ENCODE data around the gene VPS50.
A peak's percentile ranks its signal among the peaks of the same experiment; 100 is the strongest.

Gene VPS50

DNA sequence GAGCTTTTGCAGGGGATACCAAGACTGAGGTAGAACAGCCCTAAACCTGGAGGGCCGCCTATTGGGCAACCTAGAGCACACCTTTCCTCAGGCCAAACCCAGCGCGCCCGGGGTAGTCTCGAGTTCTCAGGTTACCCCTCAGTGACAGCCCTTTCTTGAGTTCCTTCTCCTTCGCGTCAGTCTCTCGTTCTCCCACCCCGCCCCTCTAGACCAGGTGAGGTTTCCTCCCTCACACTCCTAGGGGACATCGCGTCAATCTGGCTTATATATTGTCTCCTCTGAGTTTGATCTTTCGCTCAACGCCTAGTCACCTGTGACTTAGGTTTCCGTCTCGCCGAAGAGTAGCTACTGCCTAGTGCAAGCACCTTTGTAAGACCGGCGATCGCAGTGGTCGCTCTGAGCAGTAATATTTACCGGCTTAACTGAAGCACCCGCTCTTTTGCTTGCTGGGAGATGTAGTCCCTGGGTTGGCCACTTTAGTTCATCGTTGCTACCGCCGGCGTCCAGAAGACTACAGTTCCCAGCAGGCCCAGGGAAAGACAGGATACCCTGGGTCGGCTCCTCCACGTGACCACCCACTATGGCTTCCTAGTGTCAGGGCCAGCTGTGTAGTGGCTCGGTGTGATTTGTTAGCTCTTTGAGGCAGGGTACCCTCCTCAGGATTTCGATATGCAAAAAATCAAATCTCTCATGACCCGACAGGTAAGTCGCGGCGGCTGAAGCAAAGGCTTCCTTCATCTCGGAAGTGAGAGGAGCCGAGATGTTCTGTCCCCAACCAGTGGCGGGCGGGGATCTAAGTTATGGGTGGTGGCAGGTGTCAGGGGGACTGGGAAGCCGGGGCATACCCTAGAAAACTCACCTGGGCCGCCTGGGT is at the start of gene VPS50:
Gene VPS50 (plus strand): TSS at position 568 of the 874 bp plus-strand sequence. CDS start 102 bp downstream, at position 670.
- peak; percentile 92 for DNase-seq

DNA sequence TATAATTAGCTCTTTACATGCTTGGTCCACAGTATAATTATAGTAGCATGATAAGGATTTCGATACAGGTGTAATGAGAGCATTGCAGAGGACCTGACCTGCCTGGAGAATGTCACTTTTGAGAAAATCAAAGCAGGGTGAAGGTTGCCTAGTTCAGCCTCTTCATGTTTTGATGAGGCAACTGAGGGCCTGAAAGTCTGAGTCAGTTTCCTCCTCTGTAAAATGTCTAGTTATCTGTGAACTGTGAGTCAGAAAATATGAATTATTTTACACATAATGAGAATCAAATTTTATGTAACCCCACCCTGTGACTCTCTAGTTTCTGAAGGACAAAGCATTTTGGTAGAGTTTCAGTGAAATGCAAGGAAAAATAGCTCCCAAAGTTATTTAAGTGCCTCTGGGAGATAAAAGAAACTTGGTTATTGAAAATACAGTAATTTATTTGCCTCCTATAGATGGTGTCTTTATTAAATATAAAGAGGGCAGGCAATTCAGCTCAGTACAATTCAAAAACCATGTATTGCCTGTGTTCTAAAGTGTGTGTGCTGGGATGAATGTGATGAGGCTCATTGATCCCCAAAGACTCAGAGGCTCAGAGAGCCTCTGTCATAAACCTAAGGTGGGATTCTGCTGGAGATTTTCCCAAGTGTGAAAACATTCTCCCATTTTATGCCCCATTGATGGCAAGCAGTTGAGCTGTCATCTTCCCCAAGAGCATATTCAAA is 46.7 kb upstream of the VPS50 start:
- DNase-seq, result peak; percentile 26

DNA sequence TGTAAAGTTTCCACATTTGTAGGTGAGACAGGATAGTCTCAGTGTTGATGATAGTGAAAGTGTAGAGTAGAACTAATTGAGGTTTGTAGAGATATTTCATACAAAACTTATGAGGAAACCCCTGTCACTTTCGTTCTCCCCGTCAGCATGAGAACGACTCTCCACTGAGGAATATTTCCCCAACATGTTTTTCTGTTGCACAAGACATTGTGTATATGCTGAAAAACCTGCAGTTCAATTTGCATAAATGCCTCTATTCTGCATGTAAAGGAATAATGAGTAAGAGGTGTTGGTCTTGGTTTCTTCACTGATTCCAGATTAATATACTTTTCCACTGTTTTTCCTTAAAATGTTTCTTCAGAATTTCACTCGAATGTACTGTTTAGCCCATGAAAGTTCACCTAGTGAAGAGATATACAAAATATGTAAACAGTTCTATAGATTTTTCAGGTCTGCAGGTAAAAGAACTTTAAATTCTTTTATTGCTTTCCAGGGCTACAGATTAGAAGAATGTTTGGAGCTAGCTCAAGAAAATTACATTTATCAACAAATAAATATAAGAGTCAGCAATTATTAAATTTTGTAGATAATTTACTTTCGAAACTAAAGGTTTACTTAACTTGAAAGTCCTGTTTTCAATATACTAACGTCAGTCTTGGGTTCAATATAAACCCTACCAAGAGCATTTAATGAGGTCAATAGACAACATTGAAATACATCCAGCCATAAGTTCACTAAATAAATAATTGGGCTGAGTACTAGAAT is 43.1 kb upstream of the VPS50 start:
- DNase-seq, result no peak

DNA sequence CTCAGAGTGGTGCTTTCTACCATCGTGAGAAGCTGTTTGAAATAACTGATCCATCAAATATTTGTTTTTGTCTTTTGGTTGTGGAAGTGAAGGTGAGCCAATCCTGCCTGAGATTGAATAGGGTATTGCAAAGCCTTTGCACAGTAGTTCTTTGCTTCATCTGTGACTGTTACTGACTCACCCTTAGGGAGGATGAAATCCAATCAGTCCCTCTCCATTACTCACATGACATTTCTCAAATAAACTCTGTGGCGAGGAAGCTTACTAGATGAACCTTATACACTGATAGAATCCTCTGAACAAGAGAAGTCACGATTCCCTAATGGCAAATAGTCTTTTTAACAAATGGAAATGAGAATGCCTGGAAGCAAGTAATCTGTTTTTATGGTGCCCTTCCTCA is 37.8 kb upstream of the VPS50 start:
- no peak for DNase-seq

GRCh38 chr7:93196336-93196735 is 35.8 kb upstream of the VPS50 start:
- no peak for DNase-seq

- DNase-seq, result no peak
Observed at GRCh38 chr7:93198472-93198871, 33.7 kb upstream of the VPS50 start.

DNA sequence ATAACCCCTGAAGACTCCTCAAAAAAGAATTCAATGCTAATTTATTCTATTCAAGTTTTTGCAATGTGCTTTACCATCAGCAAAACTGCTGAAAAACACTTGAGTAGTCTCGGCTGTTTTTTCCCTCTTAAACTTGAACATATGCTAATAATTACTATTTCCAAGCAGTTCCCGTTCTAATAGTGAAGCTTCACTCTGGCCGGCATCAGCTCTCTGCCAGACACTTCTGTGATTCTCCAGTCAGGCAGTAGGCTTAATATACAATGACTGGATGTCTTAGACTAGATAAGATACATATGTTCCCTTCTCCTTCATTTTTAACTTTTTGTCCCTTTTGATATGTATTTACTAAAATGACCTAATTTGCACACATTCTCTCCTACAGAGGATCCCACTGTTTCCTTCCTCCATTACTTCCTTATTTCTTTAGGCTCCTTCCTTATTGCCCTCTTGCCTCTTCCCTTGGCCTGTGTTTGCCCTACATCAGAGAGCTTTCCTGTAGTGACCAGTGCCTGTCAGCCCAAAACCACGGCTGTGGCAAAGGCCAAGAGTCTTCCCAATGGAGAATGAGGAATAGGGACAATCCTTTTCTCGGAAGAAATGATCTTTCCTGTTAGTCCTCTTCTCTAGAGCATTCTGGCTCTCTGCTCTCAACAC is 29.4 kb upstream of the VPS50 start:
- DNase-seq, result no peak

GRCh38 chr7:93203496-93203895 is 28.7 kb upstream of the VPS50 start:
- no peak for DNase-seq

- no peak for DNase-seq
Observed at GRCh38 chr7:93205046-93205445, 27.1 kb upstream of the VPS50 start.

GRCh38 chr7:93211228-93211818 is 20.8 kb upstream of the VPS50 start:
- no peak for DNase-seq

GRCh38 chr7:93212881-93213280 is 19.3 kb upstream of the VPS50 start:
- no peak for DNase-seq

DNA sequence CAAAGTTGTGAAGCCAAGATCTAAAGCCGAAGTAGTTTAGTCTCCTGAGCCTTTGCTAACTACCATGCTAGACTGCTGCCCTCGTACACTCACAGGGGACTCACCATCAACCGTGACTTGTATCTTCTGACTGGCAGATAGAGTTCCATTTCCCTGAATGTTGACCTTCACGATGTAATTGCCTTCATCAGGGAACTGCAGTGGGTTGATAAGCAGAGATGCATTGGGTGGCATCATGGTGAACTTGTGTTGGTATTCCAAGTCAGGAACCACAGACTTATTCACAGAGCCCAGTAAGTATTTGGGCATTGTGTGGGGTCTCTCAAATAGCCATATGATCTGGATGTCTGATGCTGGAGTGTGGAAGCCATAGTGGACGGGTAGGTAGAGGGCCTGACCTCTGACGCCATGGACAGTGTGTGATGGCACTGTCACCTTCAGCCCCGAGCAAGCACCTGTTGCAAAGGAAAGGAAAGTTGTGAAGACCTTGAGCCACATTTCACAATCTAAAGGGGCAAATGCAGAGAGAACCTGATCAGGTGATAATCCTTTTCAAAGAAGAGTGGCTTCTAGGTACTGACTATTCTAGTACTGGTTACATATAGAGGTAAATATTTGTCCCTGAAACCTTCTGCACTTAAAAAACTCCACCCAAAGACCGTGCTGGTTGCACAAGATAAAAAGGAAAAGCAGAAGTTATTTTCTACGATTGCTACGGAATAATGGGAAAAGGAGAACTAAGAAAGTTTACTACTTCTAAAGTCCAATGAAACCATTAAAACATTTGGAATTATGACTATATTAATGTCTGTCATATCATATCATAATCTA is 13.0 kb upstream of the VPS50 start:
- DNase-seq, result no peak

DNA sequence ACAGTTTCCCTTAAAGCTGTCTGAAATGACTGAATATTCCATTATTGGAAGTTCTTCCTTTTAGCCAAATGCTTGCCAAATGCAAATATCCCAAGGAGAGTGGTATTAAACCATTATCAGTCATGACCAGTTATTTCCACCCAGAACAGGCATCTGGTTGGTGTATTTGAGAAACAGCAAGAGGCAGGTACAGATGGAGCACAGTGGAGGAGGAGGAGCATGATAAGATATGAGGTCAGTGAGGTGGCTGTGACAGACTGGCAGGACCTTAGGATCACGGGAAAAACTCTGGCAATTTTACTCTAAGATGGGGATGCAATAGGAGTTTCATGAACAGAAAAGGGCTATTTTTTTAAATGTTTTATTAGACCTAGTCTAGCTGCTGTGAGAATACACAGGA is 12.3 kb upstream of the VPS50 start:
- DNase-seq, result no peak

DNA sequence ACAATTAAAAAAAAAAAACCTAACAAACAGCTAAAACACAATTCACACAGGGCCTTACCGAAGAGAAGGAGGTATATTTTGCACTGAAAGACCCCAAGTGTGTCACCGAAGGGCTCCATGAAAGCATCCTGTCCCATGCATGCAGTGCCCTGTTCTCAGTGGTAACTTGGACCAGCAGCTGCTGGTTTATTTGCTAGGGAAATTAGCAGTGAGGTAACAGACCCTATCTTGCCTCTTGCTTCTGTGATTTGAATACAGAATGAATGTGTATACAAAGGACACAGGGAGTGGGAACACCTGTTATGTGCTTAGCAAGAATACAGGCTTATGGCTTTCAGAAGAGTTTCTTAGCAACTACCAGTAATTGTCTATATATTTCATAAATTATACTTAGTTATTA is 5.9 kb upstream of the VPS50 start, which contains the start of gene HEPACAM2:
Gene HEPACAM2 (minus strand): TSS at position 160 of the 400 bp plus-strand sequence.
- DNase-seq, result no peak

- DNase-seq, result no peak
Observed at GRCh38 chr7:93228302-93228701, 3.9 kb upstream of the VPS50 start.

DNA sequence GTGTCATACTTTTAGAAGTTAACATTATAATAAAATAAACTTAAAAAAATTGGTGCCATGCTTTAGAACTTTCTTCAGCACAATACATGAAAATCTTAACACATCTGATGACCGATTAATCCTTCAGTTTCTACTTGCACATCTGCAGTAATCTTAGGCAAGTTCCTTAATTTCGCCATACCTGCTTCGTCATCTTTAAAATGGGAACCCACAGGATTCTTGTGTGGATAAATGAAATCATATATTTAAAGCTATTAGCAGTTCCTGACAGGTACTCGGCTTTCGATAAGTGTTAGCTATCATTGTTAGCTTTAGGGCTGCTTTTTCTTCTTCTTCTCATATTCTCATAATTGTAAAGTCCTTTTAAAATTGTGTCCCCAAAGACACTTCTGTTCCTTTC is 907 bp upstream of the VPS50 start:
- DNase-seq, result no peak

DNA sequence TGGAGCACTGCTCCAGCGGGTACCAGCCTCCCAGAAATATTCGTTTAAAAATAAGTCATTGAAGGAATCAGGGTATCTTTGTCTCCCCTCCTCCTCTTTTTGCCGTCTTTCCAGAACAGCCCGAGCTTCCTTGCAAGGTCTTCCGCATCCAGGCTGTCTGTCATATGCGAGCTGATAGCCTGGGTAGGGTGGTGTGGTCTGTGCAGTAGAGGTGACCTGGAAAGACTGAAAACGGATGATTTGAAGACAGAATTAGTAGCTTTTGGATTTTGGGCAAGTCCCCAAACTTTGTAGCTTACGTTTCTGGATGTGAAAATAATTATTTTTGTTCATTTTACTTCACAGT is 480 bp downstream of the VPS50 start:
- DNase-seq, result no peak

DNA sequence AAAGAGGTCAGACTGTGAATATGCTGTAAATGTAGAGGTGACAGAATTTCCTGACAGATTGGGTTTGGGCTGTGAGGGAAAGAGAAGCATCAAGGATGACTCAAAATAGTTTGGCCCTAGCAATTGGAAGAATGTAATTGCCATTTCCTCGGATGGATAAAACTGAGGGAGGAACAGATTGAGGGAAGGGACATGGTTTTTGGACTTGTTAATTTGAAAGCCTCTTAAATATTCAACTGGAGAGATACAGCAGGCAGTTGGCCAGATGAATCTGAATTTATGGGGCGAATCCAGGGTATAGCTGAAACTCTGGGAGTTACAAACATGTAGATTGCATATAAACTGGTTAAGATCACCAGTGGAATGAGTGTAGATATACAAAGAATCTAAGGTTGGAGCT is 3.4 kb downstream of the VPS50 start:
- DNase-seq, result no peak

GRCh38 chr7:93238131-93238530 is 6.0 kb downstream of the VPS50 start:
- DNase-seq, result no peak

DNA sequence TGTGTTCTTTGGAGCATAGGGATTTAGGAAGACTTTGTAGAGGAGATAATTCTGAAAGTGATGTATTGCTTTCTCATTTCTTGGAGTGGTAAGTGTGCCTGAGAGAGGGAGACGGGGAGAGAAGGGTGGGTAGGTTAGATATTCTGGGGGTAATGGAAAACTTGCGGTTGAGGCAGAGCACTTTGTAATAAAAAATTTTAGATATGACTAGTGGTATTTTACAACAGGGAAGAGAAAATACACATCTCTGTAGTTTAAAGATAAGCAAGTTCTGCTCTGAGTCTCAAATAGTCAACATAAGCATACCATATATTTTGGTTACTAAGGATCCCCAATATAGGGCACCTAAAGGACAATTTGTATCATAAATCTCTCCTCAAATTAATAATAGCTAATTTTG is 6.6 kb downstream of the VPS50 start:
- no peak for DNase-seq

DNA sequence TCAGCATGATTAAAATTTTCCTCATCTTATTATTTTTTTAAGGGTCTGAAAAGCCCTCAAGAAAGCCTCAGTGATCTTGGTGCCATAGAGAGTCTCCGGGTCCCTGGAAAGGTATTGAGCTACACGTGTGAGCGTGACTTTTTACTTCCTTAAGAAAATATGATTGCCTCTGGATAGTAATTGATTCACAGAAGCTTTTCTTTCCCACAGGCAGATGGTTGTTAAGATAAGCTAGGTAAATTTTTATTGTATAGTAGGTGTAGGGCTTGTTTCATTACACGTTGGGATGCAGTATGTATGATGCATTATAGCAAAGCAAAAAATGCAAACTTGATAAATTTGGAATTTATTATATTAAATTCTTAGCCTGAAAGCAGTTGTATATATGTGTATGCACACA is 7.7 kb downstream of the VPS50 start:
- no peak for DNase-seq

GRCh38 chr7:93242106-93242505 is 9.9 kb downstream of the VPS50 start:
- no peak for DNase-seq
